H1 (cell line): ENCODE results near the gene ZNF576. TPM values are rescaled to one million over a fixed set of nuclear protein-coding genes. Genes with fewer than 3 reads are reported as not detected.

Experiments used
- CTCF ChIA-PET: fragments of 300-600 bp; sonication (Branson Sonifier 250); formaldehyde crosslinking; loops from one replicate; lab custom pipeline; 2021; ENCODE audit not compliant: partially characterized antibody; lab: Charles Lee
- POLR2A ChIA-PET: fragments of 300-600 bp; sonication (Branson Sonifier 250); formaldehyde crosslinking; loops from one replicate; lab custom pipeline; 2021; ENCODE audit warnings: inconsistent platforms; ENCODE audit not compliant: partially characterized antibody; lab: Charles Lee
- DNase-seq, 2 experiments: peaks; one replicate each; pipeline versions ENCODE4 v3.0.0 to v3.0.0-alpha.2; 2010 to 2022; ENCODE audit warnings: low spot score in 2 of 2, low read depth in 1 of 2, mixed read lengths in 1 of 2
- FAIRE-seq: peaks from 2 replicates; lab custom pipeline; 2011; peaks lifted over from hg19 to GRCh38; lab: Jason Lieb, UNC
- H2AFZ ChIP-seq: 2 replicates; pipeline ENCODE4 v1.8.1; 2012; ENCODE audit warnings: low read length, inconsistent platforms
- H2AK5ac ChIP-seq: 2 replicates; pipeline ENCODE4 v1.6.1; 2013; ENCODE audit warnings: low read depth, low read length
- H2BK120ac ChIP-seq: replicated peaks from 2 replicates; pipeline ENCODE3; 2013; ENCODE audit warnings: low read depth, low read length, inconsistent platforms
- H2BK12ac ChIP-seq: 2 replicates; pipeline ENCODE4 v1.6.1; 2013; ENCODE audit warnings: low read depth, low read length
- H2BK15ac ChIP-seq: 2 replicates; pipeline ENCODE4 v1.6.1; 2013; ENCODE audit warnings: low read length
- H2BK20ac ChIP-seq: 2 replicates; pipeline ENCODE4 v1.6.1; 2013; ENCODE audit warnings: low read length
- H2BK5ac ChIP-seq: 2 replicates; pipeline ENCODE4 v1.6.1; 2013; ENCODE audit warnings: low read depth, low read length
- H3K14ac ChIP-seq: 2 replicates; pipeline ENCODE4 v1.6.1; 2013; ENCODE audit warnings: inconsistent platforms; ENCODE audit not compliant: insufficient read length
- H3K18ac ChIP-seq: 2 replicates; pipeline ENCODE4 v1.6.1; 2013; ENCODE audit warnings: low read length; ENCODE audit errors: extremely low read depth
- H3K23ac ChIP-seq: 2 replicates; pipeline ENCODE4 v1.6.1; 2013; ENCODE audit warnings: inconsistent platforms; ENCODE audit not compliant: insufficient read length
- H3K23me2 ChIP-seq: 2 replicates; pipeline ENCODE4 v1.6.1; 2013; ENCODE audit warnings: low read depth, low read length
- H3K27ac ChIP-seq: 2 replicates; pipeline ENCODE4 v1.6.1; 2011; ENCODE audit warnings: low read depth, low read length, inconsistent platforms
- H3K27me3 ChIP-seq, 4 experiments: replicated peaks in 1 of 4; 1 replicate in 1 of 4; 2 replicates in 3 of 4; pipeline versions ENCODE4 v1.6.1 to v1.8.1; 2011 to 2013; ENCODE audit warnings: low read length in 3 of 4, mild to moderate bottlenecking in 3 of 4, inconsistent platforms in 2 of 4, mixed read lengths in 2 of 4, moderate library complexity in 1 of 4; ENCODE audit not compliant: control insufficient read depth in 3 of 4, insufficient read depth in 3 of 4; ENCODE audit errors: extremely low read depth in 1 of 4
- H3K36me3 ChIP-seq, 4 experiments: 2 replicates each; pipeline versions ENCODE4 v1.6.1 to v1.8.1; 2011 to 2013; ENCODE audit warnings: mild to moderate bottlenecking in 4 of 4, low read length in 3 of 4, moderate library complexity in 2 of 4, control low read depth in 1 of 4, inconsistent platforms in 1 of 4; ENCODE audit not compliant: insufficient read depth in 4 of 4, control insufficient read depth in 2 of 4
- H3K4ac ChIP-seq: replicated peaks from 2 replicates; pipeline ENCODE3; 2013; ENCODE audit warnings: low read length, low read depth, mixed read lengths, inconsistent platforms; ENCODE audit not compliant: insufficient read length
- H3K4me1 ChIP-seq, 4 experiments: replicated peaks in 1 of 4; 1 replicate in 1 of 4; 2 replicates in 3 of 4; pipeline versions ENCODE4 v1.6.1 to v1.8.1; 2011 to 2013; ENCODE audit warnings: low read length in 3 of 4, inconsistent platforms in 2 of 4, mixed read lengths in 1 of 4; ENCODE audit not compliant: insufficient read depth in 4 of 4, control insufficient read depth in 3 of 4
- H3K4me2 ChIP-seq, 2 experiments: 2 replicates each; pipeline versions ENCODE4 v1.6.1 to v1.8.1; 2011 to 2013; ENCODE audit warnings: low read depth in 2 of 2, low read length in 2 of 2, control low read depth in 1 of 2, inconsistent platforms in 1 of 2, mild to moderate bottlenecking in 1 of 2; ENCODE audit not compliant: insufficient read depth in 1 of 2
- H3K4me3 ChIP-seq, 4 experiments: fragments of 200-600, 300-600 bp in 1 of 4; sonication (generic), shearing (Covaris generic), sonication (Bioruptor Twin) in 1 of 4; 2 replicates each; pipeline versions ENCODE4 v1.5.1 to v1.8.1; 2011 to 2016; ENCODE audit warnings: low read length in 4 of 4, low read depth in 3 of 4, control low read depth in 2 of 4, inconsistent platforms in 2 of 4, mild to moderate bottlenecking in 2 of 4, mixed read lengths in 1 of 4, moderate library complexity in 1 of 4; ENCODE audit not compliant: insufficient read depth in 2 of 4; ENCODE audit errors: extremely low read depth in 1 of 4
- H3K56ac ChIP-seq: replicated peaks from 2 replicates; pipeline ENCODE3; 2013; ENCODE audit warnings: low read depth, mild to moderate bottlenecking, mixed read lengths, low read length, inconsistent platforms; ENCODE audit not compliant: insufficient read length
- H3K79me1 ChIP-seq: 2 replicates; pipeline ENCODE4 v1.6.1; 2013; ENCODE audit warnings: low read depth, low read length, control low read depth
- H3K79me2 ChIP-seq, 2 experiments: 2 replicates each; pipeline versions ENCODE4 v1.6.1 to v1.8.1; 2012 to 2013; ENCODE audit warnings: low read length in 2 of 2, mild to moderate bottlenecking in 2 of 2, inconsistent platforms in 1 of 2; ENCODE audit not compliant: insufficient read depth in 2 of 2, control insufficient read depth in 1 of 2
- H3K9ac ChIP-seq, 4 experiments: replicated peaks in 1 of 4; 1 replicate in 1 of 4; 2 replicates in 3 of 4; pipeline versions ENCODE4 v1.6.1 to v1.8.1; 2011 to 2013; ENCODE audit warnings: low read depth in 3 of 4, low read length in 3 of 4, control low read depth in 2 of 4, mild to moderate bottlenecking in 2 of 4, moderate library complexity in 2 of 4, inconsistent platforms in 1 of 4; ENCODE audit errors: extremely low read depth in 1 of 4
- H3K9me3 ChIP-seq, 2 experiments: 2 replicates each; pipeline versions ENCODE4 v1.6.1 to v1.8.1; 2012 to 2013; ENCODE audit warnings: mild to moderate bottlenecking in 2 of 2, moderate library complexity in 2 of 2, control low read depth in 1 of 2, inconsistent platforms in 1 of 2, low read depth in 1 of 2, low read length in 1 of 2, mixed read lengths in 1 of 2; ENCODE audit not compliant: insufficient read depth in 2 of 2
- H4K20me1 ChIP-seq, 2 experiments: replicated peaks in 1 of 2; 2 replicates each; pipeline versions ENCODE3 to v1.8.1; 2011 to 2013; ENCODE audit warnings: inconsistent platforms in 2 of 2, low read length in 2 of 2, mild to moderate bottlenecking in 1 of 2; ENCODE audit not compliant: insufficient read depth in 2 of 2, control insufficient read depth in 1 of 2
- H4K5ac ChIP-seq: 2 replicates; pipeline ENCODE4 v1.6.1; 2013; ENCODE audit warnings: low read length, low read depth, mixed read lengths, inconsistent platforms; ENCODE audit not compliant: insufficient read length
- H4K8ac ChIP-seq: 2 replicates; pipeline ENCODE4 v1.8.0; 2013; ENCODE audit warnings: mild to moderate bottlenecking, moderate library complexity, low read length, inconsistent platforms; ENCODE audit not compliant: insufficient read depth; ENCODE audit errors: extremely low read depth
- H4K91ac ChIP-seq: replicated peaks from 2 replicates; pipeline ENCODE3; 2013; ENCODE audit warnings: low read length, mixed read lengths, inconsistent platforms; ENCODE audit not compliant: insufficient read length
- MAX ChIP-seq: IDR thresholded peaks from 2 replicates; pipeline ENCODE4 v1.6.1; 2012; ENCODE audit warnings: inconsistent platforms
- USF2 ChIP-seq: IDR thresholded peaks from 2 replicates; pipeline ENCODE4 v1.6.1; 2011; ENCODE audit warnings: low read length, improper control_type of control experiment
- YY1 ChIP-seq: IDR thresholded peaks from 2 replicates; pipeline ENCODE4 v1.6.1; 2011; ENCODE audit warnings: low read depth, mild to moderate bottlenecking, low read length
- WGBS, 2 experiments: shearing (Covaris generic) in 1 of 2; methylation state at CpG; one replicate each; pipeline versions ENCODE4 v1.1.6 to v1.1.7; 2013 to 2015; ENCODE audit warnings: low lambda C conversion rate in 2 of 2, mixed read lengths in 2 of 2, inconsistent platforms in 1 of 2, low coverage in 1 of 2, missing lambda C conversion rate in 1 of 2; ENCODE audit not compliant: insufficient replicate concordance in 2 of 2, insufficient coverage in 1 of 2, insufficient read length in 1 of 2; ENCODE audit errors: extremely low coverage in 1 of 2, missing lambda C conversion rate in 1 of 2; 5-methylcytosine and 5-hydroxymethylcytosine counted together
- polyA plus RNA-seq, 7 experiments: library from polyadenylated mRNA; depleted of rRNA in 3 of 7; stranded (reverse) in 5 of 7; unstranded in 2 of 7; fragments of >200 nt in 5 of 7; fragments of 200-250 nt in 2 of 7; gene quantifications; 1 replicate in 5 of 7; 2 replicates in 1 of 7; 4 replicates in 1 of 7; pipeline versions ENCODE4 v1.2.1 to v1.2.3, GENCODE V29; 2011 to 2013; ENCODE audit warnings: missing spikeins in 2 of 7, mixed read lengths in 2 of 7
- total RNA-seq: library from RNA; stranded (reverse); fragmentation: NEBNext Ultra II Directional; extraction: Animal tissue kit (Norgen Biotek cat#: 25700); gene quantifications from 2 replicates; pipeline ENCODE4 v1.2.1, GENCODE V29; 2021

ZNF576 gene
- total and polyA plus RNA-seq, 2 of the 8 experiments (the other 6 are each of a cell fraction or from before 2014, with no cell fraction given) = 13.6 to 32.4 TPM

- Histone ChIP-seq H3K27ac (no peak overlapping the region), H3K14ac (no peak overlapping the region), H2BK15ac (no peak overlapping the region), H3K23me2 (peaks cover 11% of the 10 kb centered on the region), H2BK20ac (no peak overlapping the region), H4K91ac (no peak overlapping the region), H3K27me3 (peaks cover 11 to 33% (median 25%) of the 10 kb centered on the region in 4 experiments), H4K8ac (no peak overlapping the region), H3K79me1 (peaks cover 2% of the 10 kb centered on the region; the same call in 1 of the 2 replicates), H3K4ac (no peak overlapping the region), H2AK5ac (no peak overlapping the region), H3K56ac (no peak overlapping the region), H3K4me1 (peaks cover 0 to 10% (median 4%) of the 10 kb centered on the region in 4 experiments; a peak in 3 of 7 replicates), H2BK5ac (no peak overlapping the region), H2BK12ac (no peak overlapping the region), H2AFZ (no peak overlapping the region), H3K9me3 (no peaks in the 10 kb centered on the region; a peak in 1 of 4 replicates), H3K79me2 (no peaks in the 10 kb centered on the region), H2BK120ac (no peak overlapping the region), H3K36me3 (peaks cover 0 to 4% (median 2%) of the 10 kb centered on the region in 4 experiments; a peak in 2 of 8 replicates), H3K23ac (no peak overlapping the region), H3K4me2 (no peak overlapping the region), H4K5ac (no peak overlapping the region), H4K20me1 (no peaks in the 10 kb centered on the region), H3K9ac (no peak overlapping the region), H3K4me3 (no peak overlapping the region), H3K18ac (no peak overlapping the region)
- TF ChIP-seq USF2 = no peak
- TF ChIP-seq MAX = no peak
- no peak for TF ChIP-seq YY1
- CTCF ChIA-PET = interaction anchor here (0.8 to 1.4 kb wide), 3 partner anchors 17 to 49 kb away, joined by 3 to 5 read pairs (median 5); no protein-coding TSS in a partner anchor
- FAIRE-seq (no peak), DNase-seq (no peak)
- POLR2A ChIA-PET = interaction anchor here (1.2 to 1.4 kb wide), 2 partner anchors 13 to 19 kb away, joined by 3 read pairs; no protein-coding TSS in a partner anchor
- whole genome bisulfite sequencing, 2 experiments = 90% methylated on average over 3 of the region's 3 CpGs; no CpG with 5 or more reads in 1 of the 2 experiments
Observed at GRCh38 chr19:43643326-43643725, 46.9 kb downstream of the ZNF576 start.
